AML-193 (cell line): ENCODE results near the gene KCND2.
"Not testable (repeated sequence)": the region's sequence is repeated elsewhere in the genome, so short reads cannot be mapped to it uniquely, and the experiment has no call there.

ENCODE experiments used
- DNase-seq, 2 experiments: peaks; one replicate each; lab custom pipeline; 2025; lab: John Stamatoyannopoulos, UW

KCND2 gene

DNA sequence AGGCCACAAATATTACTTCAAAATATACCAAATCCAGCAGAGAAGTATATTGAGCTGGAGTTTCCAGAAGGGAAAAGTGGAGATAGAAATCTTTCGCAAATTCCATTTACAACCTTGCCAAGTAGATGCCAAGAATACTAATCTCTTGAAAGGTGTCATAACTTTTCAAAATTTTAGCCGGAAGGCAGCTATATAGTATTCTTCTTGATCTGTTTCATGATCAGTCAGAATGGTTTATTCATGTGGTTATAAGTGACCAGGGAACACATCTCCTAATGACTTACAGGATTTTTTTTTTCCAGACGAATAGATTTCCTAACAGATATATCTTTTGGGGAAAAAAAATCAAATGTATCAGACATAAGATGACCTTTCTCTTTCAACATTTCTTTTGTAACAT is 314.3 kb downstream of the KCND2 start:
- no peak for DNase-seq

DNA sequence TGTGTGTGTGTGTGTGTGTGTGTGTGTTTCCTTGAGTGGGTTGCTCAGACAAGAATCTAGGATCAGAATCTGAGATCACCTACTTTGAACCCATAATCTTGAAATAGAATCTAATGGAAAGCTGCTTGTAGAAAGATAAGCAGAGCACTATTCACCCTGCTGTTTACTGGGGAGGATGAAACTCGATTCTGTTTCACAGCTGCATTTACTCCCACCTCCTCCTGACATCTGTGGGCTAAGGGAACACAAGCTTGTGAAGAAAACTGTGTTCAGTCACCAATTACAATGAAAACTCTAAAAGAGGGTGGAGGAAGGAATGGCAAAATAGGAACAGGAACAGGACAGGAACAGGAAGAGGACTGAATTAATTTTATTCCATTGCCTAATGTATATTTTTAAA is 315.4 kb downstream of the KCND2 start:
- no peak for DNase-seq

GRCh38 chr7:120588862-120589261 is 315.9 kb downstream of the KCND2 start:
- no peak for DNase-seq

GRCh38 chr7:120600607-120601006 is 327.6 kb downstream of the KCND2 start:
- DNase-seq = no peak

DNA sequence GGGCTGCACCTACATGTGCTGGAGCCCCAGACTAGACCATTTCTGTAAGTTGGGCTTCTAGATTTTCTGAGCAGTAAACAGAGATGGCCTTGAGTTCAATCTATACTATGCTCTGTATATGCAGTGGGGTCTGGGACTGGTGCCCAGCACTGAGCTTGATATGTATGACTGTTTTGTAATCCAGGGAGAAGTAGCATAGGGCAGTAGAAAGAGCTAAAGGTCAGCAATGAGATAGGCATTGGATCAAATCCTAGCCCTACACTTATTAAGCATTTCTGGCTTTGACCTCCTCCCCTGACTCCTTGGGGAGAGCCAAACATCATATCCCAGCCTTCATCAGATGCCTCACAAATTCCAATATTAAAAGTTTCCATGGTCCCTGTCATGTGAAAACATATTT is 330.4 kb downstream of the KCND2 start:
- no peak for DNase-seq

DNA sequence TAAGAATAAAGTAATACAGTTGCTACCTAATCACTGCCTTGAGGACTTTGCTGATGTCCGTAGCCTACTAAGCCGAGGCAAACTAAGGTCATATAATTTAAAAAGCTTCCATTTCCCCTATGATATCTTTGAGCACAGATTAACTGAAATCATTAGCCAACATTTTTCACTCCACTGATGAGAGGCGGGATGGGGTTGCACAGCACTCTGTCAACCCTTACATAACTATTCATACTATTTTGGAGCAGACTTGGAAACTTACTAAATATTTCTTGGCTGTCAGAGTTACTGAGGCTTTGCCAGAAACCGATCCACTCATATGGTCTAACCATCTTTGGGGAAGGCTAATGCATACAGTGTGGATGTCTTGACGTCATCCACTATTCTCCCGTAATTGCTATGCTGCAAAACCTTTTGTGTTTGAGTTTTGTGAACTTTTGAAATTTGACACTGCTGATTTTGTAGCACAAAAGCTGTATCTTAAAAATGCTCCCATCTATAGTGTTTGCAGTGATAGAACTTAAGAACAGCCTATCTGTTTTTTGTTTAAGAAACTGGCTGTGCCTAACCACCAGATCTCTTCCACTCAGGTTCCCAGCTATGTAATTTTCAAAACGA is 336.3 kb downstream of the KCND2 start:
- DNase-seq = no peak

DNA sequence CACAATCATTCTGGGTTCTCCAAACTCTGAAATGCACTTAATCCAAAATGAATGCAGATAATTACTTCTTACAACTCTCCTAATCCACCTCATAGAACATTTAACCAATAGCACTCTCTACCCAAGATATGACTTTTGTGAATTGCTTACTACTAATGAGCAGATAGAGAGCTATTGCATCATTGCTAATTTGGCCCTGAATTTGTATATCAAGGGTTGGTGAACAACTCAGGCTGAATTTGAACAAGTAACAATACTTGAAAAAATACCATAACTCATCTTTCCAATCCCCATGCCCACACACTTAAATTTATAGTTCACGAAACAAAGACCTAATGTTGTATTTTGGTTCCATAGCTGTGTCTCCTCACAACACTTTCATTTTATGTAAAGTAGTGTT is 339.0 kb downstream of the KCND2 start:
- no peak for DNase-seq

DNA sequence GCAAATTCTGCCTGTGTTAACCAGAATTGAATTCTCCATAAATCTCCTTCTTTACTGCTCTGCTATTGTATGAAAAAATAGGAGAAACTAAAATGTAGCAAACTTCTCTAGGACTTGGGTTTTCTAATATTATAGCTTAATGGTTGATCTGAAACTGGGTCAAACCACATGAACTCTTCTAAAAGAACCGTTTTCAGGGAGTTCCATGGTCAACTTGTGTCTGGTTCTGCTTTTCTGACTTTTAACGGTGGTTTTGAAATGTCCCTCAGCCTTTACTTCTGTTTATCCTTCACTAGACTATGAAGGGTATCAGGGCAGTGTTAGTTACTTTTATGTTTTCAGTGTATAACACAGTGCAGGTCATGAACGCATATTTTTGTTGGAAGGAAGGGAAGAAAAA is 342.7 kb downstream of the KCND2 start:
- no peak for DNase-seq

GRCh38 chr7:120617275-120617674 is 344.3 kb downstream of the KCND2 start:
- no peak for DNase-seq

- DNase-seq = no peak
Observed at GRCh38 chr7:120628251-120628650, 355.3 kb downstream of the KCND2 start.

DNA sequence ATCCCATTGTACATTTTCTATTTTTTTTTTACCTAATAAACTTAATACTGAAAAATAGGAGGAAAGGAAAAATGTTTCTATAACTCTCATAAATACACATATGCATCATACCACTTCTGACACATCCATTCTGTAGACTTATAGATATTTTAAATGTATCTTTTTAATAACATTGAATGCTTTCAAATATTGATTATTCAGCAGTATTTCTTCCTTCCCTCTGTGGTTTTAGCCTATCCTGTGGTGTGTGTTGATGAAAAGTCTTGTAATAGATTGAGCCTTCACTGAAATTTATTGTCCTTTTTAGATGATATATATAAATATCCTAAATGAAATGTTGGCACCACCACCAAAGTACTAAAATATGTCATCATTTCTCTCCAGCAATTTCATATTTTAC is 366.9 kb downstream of the KCND2 start:
- DNase-seq = no peak

- DNase-seq = no peak
Observed at GRCh38 chr7:120645966-120646365, 373.0 kb downstream of the KCND2 start.

GRCh38 chr7:120654241-120654640 is 381.3 kb downstream of the KCND2 start:
- DNase-seq = no peak

- no peak for DNase-seq
Observed at GRCh38 chr7:120658516-120658915, 385.5 kb downstream of the KCND2 start.

GRCh38 chr7:120662291-120662690 is 389.3 kb downstream of the KCND2 start:
- DNase-seq = no peak

GRCh38 chr7:120665068-120665467 is 392.1 kb downstream of the KCND2 start:
- no peak for DNase-seq

DNA sequence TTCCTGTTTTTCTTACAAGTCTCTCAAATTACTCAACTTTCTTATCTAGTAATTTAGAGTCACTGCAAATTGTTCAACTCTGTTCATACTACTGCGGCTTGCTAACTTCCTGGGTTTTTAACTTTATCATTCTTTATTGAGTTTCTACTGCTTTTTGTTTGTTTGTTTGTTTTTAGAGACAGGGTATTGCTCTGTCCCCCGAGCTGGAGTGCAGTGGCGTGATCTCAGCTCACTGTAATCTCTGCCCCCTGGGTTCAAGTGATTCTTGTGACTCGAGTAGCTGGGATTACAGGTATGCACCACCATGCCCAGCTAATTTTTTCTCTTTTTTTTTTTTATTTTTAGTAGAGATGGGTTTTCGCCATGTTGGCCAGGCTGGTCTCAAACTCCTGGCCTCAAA is 402.1 kb downstream of the KCND2 start:
- no peak for DNase-seq

DNA sequence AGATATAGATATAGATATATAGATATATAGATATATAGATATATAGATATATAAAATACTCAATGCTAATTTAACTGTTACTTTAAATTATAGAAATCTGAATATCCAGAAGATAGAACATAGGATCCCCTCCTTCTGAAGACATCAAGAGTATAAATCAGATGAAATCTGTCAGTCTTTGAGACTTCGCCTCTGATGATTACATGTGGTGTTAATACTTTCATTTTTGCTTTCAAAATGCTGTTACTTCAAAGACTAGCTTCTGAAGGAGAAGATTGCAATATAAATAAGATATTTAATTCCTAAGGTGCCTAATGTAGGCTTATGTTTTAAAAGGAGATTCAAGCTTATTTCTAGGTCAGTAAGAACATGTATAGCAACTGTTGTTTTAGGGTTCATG is 404.6 kb downstream of the KCND2 start:
- DNase-seq = no peak

DNA sequence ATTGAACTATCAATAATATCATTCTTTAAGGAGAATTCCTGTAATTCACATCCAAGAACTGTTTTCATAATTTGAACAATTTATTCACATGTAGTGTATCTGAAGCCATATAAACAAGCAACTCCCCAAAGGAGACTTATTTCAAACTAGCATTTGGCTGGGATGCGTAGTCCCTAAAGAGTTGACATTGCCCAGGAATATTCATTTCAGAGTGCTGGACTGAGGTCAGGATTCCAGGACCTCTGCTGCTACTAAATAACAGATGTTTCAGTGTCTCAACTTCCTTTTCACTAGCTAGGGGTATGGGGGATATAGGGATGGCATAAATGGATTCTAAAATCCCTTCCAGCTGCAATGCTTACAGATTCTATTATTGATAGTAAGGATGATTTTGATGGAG is 408.0 kb downstream of the KCND2 start:
- DNase-seq = no peak

DNA sequence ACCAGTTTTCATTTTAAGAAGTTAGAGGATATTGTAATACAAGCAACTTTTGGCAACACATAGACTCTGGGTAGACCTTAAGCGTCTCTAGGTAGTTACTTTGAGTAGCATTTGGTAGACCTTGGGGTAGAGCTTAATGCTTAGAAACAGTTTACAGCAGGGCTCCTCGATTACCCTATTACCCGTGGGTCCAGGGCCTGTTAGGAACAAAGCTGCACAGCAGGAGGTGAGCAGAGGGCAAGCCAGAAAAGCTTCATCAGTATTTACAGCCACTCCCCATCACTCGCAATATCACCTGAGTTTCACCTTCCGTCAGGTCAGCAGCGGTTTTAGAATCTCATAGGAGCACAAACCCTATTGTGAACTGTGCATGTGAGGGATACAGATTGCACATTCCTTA is 411.5 kb downstream of the KCND2 start:
- no peak for DNase-seq

GRCh38 chr7:120691915-120692314 is 418.9 kb downstream of the KCND2 start:
- DNase-seq = no peak

- no peak for DNase-seq
Observed at GRCh38 chr7:120695848-120696247, 422.9 kb downstream of the KCND2 start.

GRCh38 chr7:120700796-120701195 is 427.8 kb downstream of the KCND2 start:
- DNase-seq = no peak

GRCh38 chr7:120702408-120702807 is 429.4 kb downstream of the KCND2 start:
- DNase-seq = not testable (repeated sequence)
